HEK293 (cell line): ENCODE measurements around the gene FSCN2.

Source experiments
- CTCF ChIA-PET: fragments of 350-600 bp; formaldehyde crosslinking; extraction: SDS; loops from one replicate; lab custom pipeline; 2021; ENCODE audit warnings: antibody characterized with exemption; lab: Yijun Ruan, JAX
- POLR2A ChIA-PET: fragments of 300-600 bp; formaldehyde crosslinking; extraction: SDS; loops from one replicate; lab custom pipeline; 2020; ENCODE audit warnings: antibody characterized with exemption, inconsistent platforms; lab: Yijun Ruan, JAX
- H3K27ac ChIP-seq: fragments of 200-500 bp; sonication (Bioruptor generic); 2 replicates; pipeline ENCODE4 v1.5.1; 2014; ENCODE audit warnings: low read depth, low read length, control low read depth, inconsistent platforms; ENCODE audit errors: extremely low read depth
- H3K36me3 ChIP-seq, 2 experiments: fragments of 200-500 bp in 1 of 2; sonication (Bioruptor generic) in 1 of 2; 1 replicate in 1 of 2; 2 replicates in 1 of 2; pipeline ENCODE4 v1.5.1; 2014 to 2017; ENCODE audit warnings: inconsistent platforms in 2 of 2, low read length in 2 of 2; ENCODE audit not compliant: control insufficient read depth in 2 of 2, insufficient read depth in 1 of 2
- H3K4me1 ChIP-seq: fragments of 200-500 bp; sonication (Bioruptor generic); 2 replicates; pipeline ENCODE4 v1.5.1; 2014; ENCODE audit warnings: mild to moderate bottlenecking, low read length, inconsistent platforms; ENCODE audit not compliant: control insufficient read depth, insufficient read depth
- H3K4me3 ChIP-seq: 2 replicates; pipeline ENCODE4 v1.5.1; 2011; ENCODE audit warnings: low read depth, mild to moderate bottlenecking, control low read depth, low read length, moderate library complexity
- H3K9me3 ChIP-seq: fragments of 200-500 bp; sonication (Bioruptor generic); 2 replicates; pipeline ENCODE4 v1.5.1; 2014; ENCODE audit warnings: low read depth, low read length, inconsistent platforms; ENCODE audit not compliant: control insufficient read depth, insufficient read depth
- ATF2 ChIP-seq: fragments of 450-650 bp; formaldehyde crosslinking; IDR thresholded peaks from 2 replicates; pipeline ENCODE4 v1.5.1; 2016; ENCODE audit warnings: missing biosample characterization, missing genetic modification characterization, low read depth
- HOXD13 ChIP-seq: sonication (generic); formaldehyde crosslinking; IDR thresholded peaks from 2 replicates; pipeline ENCODE4 v1.8.0; 2022; ENCODE audit warnings: missing genetic modification reagents, borderline replicate concordance
- KLF7 ChIP-seq: fragments of 450-650 bp; formaldehyde crosslinking; IDR thresholded peaks from 2 replicates; pipeline ENCODE4 v1.5.1; 2016; ENCODE audit warnings: missing biosample characterization, missing genetic modification characterization, borderline replicate concordance
- PRDM1 ChIP-seq: fragments of 450-650 bp; formaldehyde crosslinking; IDR thresholded peaks from 2 replicates; pipeline ENCODE4; 2016; ENCODE audit warnings: missing biosample characterization, missing genetic modification characterization
- PRDM10 ChIP-seq: fragments of 450-650 bp; formaldehyde crosslinking; IDR thresholded peaks from 2 replicates; pipeline ENCODE4 v1.5.1; 2016; ENCODE audit warnings: missing biosample characterization, missing genetic modification characterization
- RBAK ChIP-seq: fragments of 450-650 bp; formaldehyde crosslinking; IDR thresholded peaks from 2 replicates; pipeline ENCODE4 v1.5.1; 2016; ENCODE audit warnings: missing biosample characterization, missing genetic modification characterization
- SP3 ChIP-seq: fragments of 450-650 bp; formaldehyde crosslinking; IDR thresholded peaks from 2 replicates; pipeline ENCODE4 v1.5.1; 2016; ENCODE audit warnings: missing biosample characterization, missing genetic modification characterization
- ZBTB17 ChIP-seq: fragments of 450-650 bp; formaldehyde crosslinking; IDR thresholded peaks from 2 replicates; pipeline ENCODE4 v1.5.1; 2016; ENCODE audit warnings: missing biosample characterization, missing genetic modification characterization
- ZBTB49 ChIP-seq: fragments of 450-650 bp; formaldehyde crosslinking; IDR thresholded peaks from 2 replicates; pipeline ENCODE4 v1.5.1; 2016; ENCODE audit warnings: missing biosample characterization, missing genetic modification characterization, low read depth
- ZFP41 ChIP-seq: fragments of 450-650 bp; formaldehyde crosslinking; IDR thresholded peaks from 2 replicates; pipeline ENCODE4 v1.5.1; 2016; ENCODE audit warnings: missing biosample characterization, missing genetic modification characterization, borderline replicate concordance
- ZNF184 ChIP-seq: fragments of 450-650 bp; IDR thresholded peaks from 2 replicates; pipeline ENCODE4 v1.5.1; 2018; ENCODE audit warnings: missing biosample characterization, mild to moderate bottlenecking, missing genetic modification characterization
- ZNF280C ChIP-seq: fragments of 450-650 bp; formaldehyde crosslinking; IDR thresholded peaks from 2 replicates; pipeline ENCODE4 v1.5.1; 2016; ENCODE audit warnings: missing biosample characterization, missing genetic modification characterization
- ZNF366 ChIP-seq: fragments of 450-650 bp; formaldehyde crosslinking; conservative IDR thresholded peaks from 2 replicates; pipeline ENCODE4 v1.5.1; 2016; ENCODE audit warnings: missing biosample characterization, missing genetic modification characterization
- ZNF423 ChIP-seq: fragments of 450-650 bp; formaldehyde crosslinking; IDR thresholded peaks from 2 replicates; pipeline ENCODE4 v1.5.1; 2016; ENCODE audit warnings: missing biosample characterization, missing genetic modification characterization
- ZNF518A ChIP-seq: fragments of 450-650 bp; formaldehyde crosslinking; conservative IDR thresholded peaks from 2 replicates; pipeline ENCODE4 v1.5.1; 2016; ENCODE audit warnings: low read depth, missing biosample characterization, missing genetic modification characterization
- ZNF548 ChIP-seq: fragments of 450-650 bp; formaldehyde crosslinking; IDR thresholded peaks from 2 replicates; pipeline ENCODE4 v1.5.1; 2016; ENCODE audit warnings: missing biosample characterization, missing genetic modification characterization
- ZNF585B ChIP-seq: fragments of 450-650 bp; formaldehyde crosslinking; IDR thresholded peaks from 2 replicates; pipeline ENCODE4 v1.5.1; 2016; ENCODE audit warnings: missing biosample characterization, missing genetic modification characterization
- ZNF600 ChIP-seq: fragments of 450-650 bp; formaldehyde crosslinking; IDR thresholded peaks from 2 replicates; pipeline ENCODE4 v1.5.1; 2016; ENCODE audit warnings: missing biosample characterization, missing genetic modification characterization
- ZNF629 ChIP-seq: fragments of 450-650 bp; formaldehyde crosslinking; IDR thresholded peaks from 2 replicates; pipeline ENCODE4 v1.5.1; 2017; ENCODE audit warnings: missing biosample characterization, missing genetic modification characterization
- ZSCAN16 ChIP-seq: fragments of 450-650 bp; formaldehyde crosslinking; IDR thresholded peaks from 2 replicates; pipeline ENCODE4 v1.5.1; 2016; ENCODE audit warnings: missing biosample characterization, missing genetic modification characterization
- ZSCAN23 ChIP-seq: fragments of 450-650 bp; formaldehyde crosslinking; IDR thresholded peaks from 2 replicates; pipeline ENCODE4 v1.5.1; 2016; ENCODE audit warnings: missing biosample characterization, missing genetic modification characterization

FSCN2 gene

GRCh38 chr17:81565231-81565630 is 37.1 kb downstream of the FSCN2 start (continued):
- no peak for TF ChIP-seq ZNF585B (tag by site-specific recombination)
- TF ChIP-seq ZFP41 (tag by site-specific recombination) = no peak
- no peak for TF ChIP-seq ZNF280C (tag by site-specific recombination)
- TF ChIP-seq ATF2 (tag by site-specific recombination) = no peak

- H3K4me1 ChIP-seq = peaks cover 23% of the 10 kb centered on the region
- CTCF ChIA-PET = interaction anchor here (0.6 to 7.8 kb wide), 9 partner anchors 8 to 314 kb away, joined by 3 to 69 read pairs (median 4); partner anchors contain the start of gene FAAP100
- POLR2A ChIA-PET = interaction anchor here (0.5 to 2.0 kb wide), 13 partner anchors 10 to 281 kb away, joined by 3 to 16 read pairs (median 4); partner anchors contain the start of genes ACTG1, ARL16, BAHCC1 and FAAP100
- H3K9me3 ChIP-seq = no peaks in the 10 kb centered on the region
- H3K27ac ChIP-seq = peak overlapping the region; percentile 88
- H3K4me3 ChIP-seq = no peak overlapping the region
- peaks cover 46 to 100% of the 10 kb centered on the region in 2 experiments for H3K36me3 ChIP-seq
- no peak for TF ChIP-seq ZNF184 (tag by site-specific recombination)
- no peak for TF ChIP-seq PRDM10
- no peak for TF ChIP-seq ZBTB49 (tag by site-specific recombination)
- TF ChIP-seq ZNF423 = no peak
- no peak for TF ChIP-seq RBAK (tag by site-specific recombination)
- TF ChIP-seq ZNF629 = 0 out of 2 replicates have a peak, but pooled peaks have one; percentile 34
- TF ChIP-seq SP3 (tag by site-specific recombination) = no peak
- no peak for TF ChIP-seq ZNF548 (tag by site-specific recombination)
- peak; percentile 78; the same call in 1 of the 2 replicates for TF ChIP-seq HOXD13 (CRISPR knock-in tag)
- TF ChIP-seq ZNF518A = no peak
- TF ChIP-seq KLF7 (tag by site-specific recombination) = no peak
- TF ChIP-seq PRDM1 = peak; percentile 86
- peak; percentile 59 for TF ChIP-seq ZNF366 (tag by site-specific recombination)
- TF ChIP-seq ZSCAN16 (tag by site-specific recombination) = no peak
- TF ChIP-seq ZSCAN23 (tag by site-specific recombination) = no peak
- TF ChIP-seq ZBTB17 = 0 out of 2 replicates have a peak, but pooled peaks have one; percentile 39
- peak; percentile 52; the same call in 1 of the 2 replicates for TF ChIP-seq ZNF600 (tag by site-specific recombination)
Measured at GRCh38 chr17:81566461-81567126, 38.4 kb downstream of the FSCN2 start.
